ENCODE results near the gene SMYD3. TPM values are rescaled to one million over a fixed set of nuclear protein-coding genes. Genes with fewer than 3 reads are reported as not detected.
A peak's percentile ranks its signal among the peaks of the same experiment; 100 is the strongest.

SMYD3 gene
- total and polyA plus RNA-seq, 9 donors = 10.8 to 24.0 (median 13.7) TPM

DNA sequence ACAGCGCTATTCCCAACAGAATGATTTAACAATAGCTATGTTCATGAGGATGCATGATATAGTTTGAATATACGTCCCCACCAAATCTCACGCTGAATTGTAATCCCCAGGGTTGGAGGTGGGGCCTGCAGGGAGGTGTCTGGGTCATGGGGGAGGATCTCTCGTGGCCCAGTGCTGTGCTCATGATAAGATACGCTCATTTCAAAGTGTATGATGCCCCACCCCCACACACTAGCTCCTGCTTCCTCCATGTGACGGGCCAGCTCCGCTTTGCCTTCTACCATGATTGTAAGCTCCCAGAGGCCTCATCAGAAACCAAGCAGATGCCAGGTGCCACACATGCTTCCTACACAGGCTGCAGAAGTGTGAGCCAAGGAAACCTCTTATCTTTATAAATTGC is 93.6 kb downstream of the SMYD3 start:
- H3K4me1 ChIP-seq (ENCODE audit: insufficient read depth) = no peaks in the 10 kb centered on the region
- DNase-seq = no peak
- WGBS, 3 donors = 93 to 95% (median 94%) methylated on average over 7 of the region's 7 CpGs
- no peaks in the 10 kb centered on the region for H3K36me3 ChIP-seq
- intact Hi-C loops (cut with DNase I) = no loop called here
- H3K27ac ChIP-seq = no peak overlapping the region
- H3K9me3 ChIP-seq = peaks cover 0 to under 1% of the 10 kb centered on the region in 2 donors
- TF ChIP-seq, protein P1, sequence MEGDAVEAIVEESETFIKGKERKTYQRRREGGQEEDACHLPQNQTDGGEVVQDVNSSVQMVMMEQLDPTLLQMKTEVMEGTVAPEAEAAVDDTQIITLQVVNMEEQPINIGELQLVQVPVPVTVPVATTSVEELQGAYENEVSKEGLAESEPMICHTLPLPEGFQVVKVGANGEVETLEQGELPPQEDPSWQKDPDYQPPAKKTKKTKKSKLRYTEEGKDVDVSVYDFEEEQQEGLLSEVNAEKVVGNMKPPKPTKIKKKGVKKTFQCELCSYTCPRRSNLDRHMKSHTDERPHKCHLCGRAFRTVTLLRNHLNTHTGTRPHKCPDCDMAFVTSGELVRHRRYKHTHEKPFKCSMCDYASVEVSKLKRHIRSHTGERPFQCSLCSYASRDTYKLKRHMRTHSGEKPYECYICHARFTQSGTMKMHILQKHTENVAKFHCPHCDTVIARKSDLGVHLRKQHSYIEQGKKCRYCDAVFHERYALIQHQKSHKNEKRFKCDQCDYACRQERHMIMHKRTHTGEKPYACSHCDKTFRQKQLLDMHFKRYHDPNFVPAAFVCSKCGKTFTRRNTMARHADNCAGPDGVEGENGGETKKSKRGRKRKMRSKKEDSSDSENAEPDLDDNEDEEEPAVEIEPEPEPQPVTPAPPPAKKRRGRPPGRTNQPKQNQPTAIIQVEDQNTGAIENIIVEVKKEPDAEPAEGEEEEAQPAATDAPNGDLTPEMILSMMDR (IDR thresholded peaks at IDR 0.05) = no peak
- TF ChIP-seq EP300 (IDR thresholded peaks at IDR 0.05) = no peak
- no peak for TF ChIP-seq POLR2A (IDR thresholded peaks at IDR 0.05)
- no peaks in the 10 kb centered on the region for H3K27me3 ChIP-seq
- no peak overlapping the region for H3K4me3 ChIP-seq

DNA sequence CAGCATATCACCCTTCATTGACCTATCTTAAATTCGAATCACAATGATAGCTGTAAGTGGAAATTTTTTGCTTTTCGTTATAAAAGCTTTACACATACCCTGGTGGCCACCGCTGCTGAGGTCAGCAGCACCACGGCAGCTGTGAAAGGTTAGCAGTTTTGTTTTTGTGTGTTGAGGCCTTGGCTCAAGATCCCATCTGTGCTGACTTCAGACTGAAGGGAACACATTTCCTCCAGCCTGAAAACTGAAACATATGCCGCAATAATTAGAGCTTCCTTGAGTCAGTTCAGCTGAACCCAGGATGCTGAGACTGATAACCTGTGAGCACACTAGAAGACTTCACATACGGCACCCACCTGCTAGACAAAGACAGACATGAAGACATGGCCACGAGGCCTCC is 103.0 kb downstream of the SMYD3 start:
- intact Hi-C loops (cut with DNase I) = no loop called here
- H3K4me1 ChIP-seq (ENCODE audit: insufficient read depth) = no peaks in the 10 kb centered on the region
- no peak overlapping the region for H3K27ac ChIP-seq
- no peaks in the 10 kb centered on the region for H3K27me3 ChIP-seq
- H3K9me3 ChIP-seq = no peaks in the 10 kb centered on the region
- 22 to 55% (median 36%) methylated on average over 7 of the region's 7 CpGs for WGBS, 3 donors
- DNase-seq = no peak
- TF ChIP-seq, protein P1 (IDR thresholded peaks at IDR 0.05) = no peak
- no peak for TF ChIP-seq EP300 (IDR thresholded peaks at IDR 0.05)
- no peak for TF ChIP-seq POLR2A (IDR thresholded peaks at IDR 0.05)
- H3K36me3 ChIP-seq = no peaks in the 10 kb centered on the region
- no peak overlapping the region for H3K4me3 ChIP-seq

DNA sequence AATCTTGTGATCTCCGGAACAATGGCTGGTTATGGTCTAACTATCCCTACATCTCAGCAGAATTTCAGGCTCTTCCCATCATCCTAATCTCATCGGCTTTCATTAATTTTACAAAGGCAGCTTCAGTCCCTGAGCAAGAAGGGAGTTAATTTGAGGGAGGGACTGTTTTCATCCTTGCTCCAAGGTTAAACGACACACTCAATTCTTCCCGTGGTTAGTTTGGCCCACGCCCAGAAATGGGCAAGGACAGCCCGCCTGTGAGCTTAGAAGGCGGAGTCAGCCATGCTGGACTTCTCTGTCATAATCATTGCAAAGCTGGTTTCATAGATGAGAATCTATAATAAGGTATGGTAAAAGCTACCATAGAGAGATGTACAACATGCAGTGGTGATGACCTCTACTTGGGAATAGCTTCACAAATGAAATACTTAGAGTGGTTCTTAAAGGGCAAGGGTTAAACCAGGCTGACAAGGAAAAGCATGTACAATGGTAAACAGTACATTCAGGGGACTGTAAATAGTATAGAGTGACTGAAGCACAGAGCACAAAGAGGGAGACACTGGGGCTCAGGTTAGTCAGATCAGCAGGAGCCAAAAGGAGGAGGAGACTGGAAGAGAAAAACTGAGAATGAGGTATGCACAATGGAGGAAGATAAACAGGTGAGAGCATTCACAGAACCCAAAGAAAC is 108.8 kb downstream of the SMYD3 start:
- WGBS, 3 donors = 27 to 39% (median 27%) methylated on average over 7 of the region's 7 CpGs
- peak; percentile 24 to 69 (median 54) for DNase-seq
- Histone ChIP-seq H3K36me3 (no peaks in the 10 kb centered on the region), H3K4me1 (ENCODE audit: insufficient read depth) (peaks cover 4% of the 10 kb centered on the region), H3K27me3 (no peaks in the 10 kb centered on the region), H3K27ac (no peak overlapping the region), H3K9me3 (no peaks in the 10 kb centered on the region), H3K4me3 (no peak overlapping the region)
- TF ChIP-seq, protein P1 (IDR thresholded peaks at IDR 0.05) = no peak
- no peak for TF ChIP-seq EP300 (IDR thresholded peaks at IDR 0.05)
- TF ChIP-seq POLR2A (IDR thresholded peaks at IDR 0.05) = no peak
- intact Hi-C loops (cut with DNase I) = no loop called here

DNA sequence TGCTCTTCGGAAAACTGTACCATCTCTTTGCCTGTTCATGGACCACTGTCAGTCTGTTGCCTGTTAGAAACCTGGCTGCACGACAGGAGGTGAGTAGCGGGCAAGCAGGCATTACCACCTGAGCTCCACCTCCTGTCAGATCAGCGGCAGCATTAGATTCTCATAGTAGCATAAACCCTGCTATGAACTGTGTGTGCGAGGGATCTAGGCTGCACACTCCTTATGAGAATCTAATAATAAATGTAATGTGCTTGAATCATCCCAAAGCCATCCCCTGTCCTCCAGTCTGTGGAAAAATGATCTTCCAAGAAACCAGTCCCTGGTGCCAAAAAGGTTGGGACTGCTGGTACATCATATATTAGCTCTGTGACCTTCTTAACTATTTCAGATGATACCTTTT is 110.0 kb downstream of the SMYD3 start:
- H3K36me3 ChIP-seq = no peaks in the 10 kb centered on the region
- TF ChIP-seq EP300 (IDR thresholded peaks at IDR 0.05) (no peak), POLR2A (IDR thresholded peaks at IDR 0.05) (no peak)
- TF ChIP-seq, protein P1 (IDR thresholded peaks at IDR 0.05) = no peak
- WGBS, 3 donors = 98% methylated on average over 5 of the region's 5 CpGs
- H3K27ac ChIP-seq = no peak overlapping the region
- H3K4me1 ChIP-seq (ENCODE audit: insufficient read depth) = peaks cover 4% of the 10 kb centered on the region
- no peak overlapping the region for H3K4me3 ChIP-seq
- no peaks in the 10 kb centered on the region for H3K27me3 ChIP-seq
- no peak for DNase-seq
- no peaks in the 10 kb centered on the region for H3K9me3 ChIP-seq
- intact Hi-C loops (cut with DNase I) = no loop called here
